Endothelial cell of umbilical vein (primary cell): Measurements from ENCODE around the gene SYK. TPM values are rescaled to one million over a fixed set of nuclear protein-coding genes. Genes with fewer than 3 reads are reported as not detected.

Experiments
- BruUV-seq: library from RNA; stranded (reverse); fragments of 400-500 nt; replicated peaks from 2 replicates; lab custom pipeline; 2021; lab: Mats Ljungman, UMichigan
- CTCF ChIA-PET: fragments of 300-600, 350-600 bp; sonication (Branson Sonifier 250); formaldehyde crosslinking; loops from one replicate; lab custom pipeline; 2021; ENCODE audit warnings: antibody characterized with exemption, inconsistent platforms; lab: Charles Lee
- POLR2A ChIA-PET: fragments of 300-600, 350-600 bp; sonication (Branson Sonifier 250); formaldehyde crosslinking; loops from one replicate; lab custom pipeline; 2021; ENCODE audit warnings: antibody characterized with exemption, inconsistent platforms; lab: Charles Lee
- DNase-seq: peaks from one replicate; pipeline ENCODE4 v3.0.0-alpha.2; 2011; ENCODE audit warnings: low read depth, low spot score
- FAIRE-seq: peaks from 2 replicates; lab custom pipeline; 2011; peaks lifted over from hg19 to GRCh38; lab: Jason Lieb, UNC
- H2AFZ ChIP-seq: 2 replicates; pipeline ENCODE4 v1.6.0; 2012; ENCODE audit warnings: low read depth, low read length, control low read depth, inconsistent platforms
- H3K27ac ChIP-seq: 2 replicates; pipeline ENCODE4 v1.5.1; 2011; ENCODE audit warnings: low read depth, mild to moderate bottlenecking, control low read depth, low read length, moderate library complexity; ENCODE audit not compliant: insufficient read depth
- H3K27me3 ChIP-seq, 2 experiments: 2 replicates each; pipeline versions ENCODE4 v1.6.0 to v1.6.1; 2011; ENCODE audit warnings: low read length in 2 of 2, mixed read lengths in 1 of 2; ENCODE audit not compliant: control insufficient read depth in 2 of 2, insufficient read depth in 2 of 2
- H3K36me3 ChIP-seq, 2 experiments: 2 replicates in 1 of 2; 3 replicates in 1 of 2; pipeline ENCODE4 v1.5.1; 2011; ENCODE audit warnings: low read length in 2 of 2, mild to moderate bottlenecking in 1 of 2, moderate library complexity in 1 of 2; ENCODE audit not compliant: control insufficient read depth in 2 of 2, insufficient read depth in 2 of 2; ENCODE audit errors: extremely low read depth in 1 of 2
- H3K4me1 ChIP-seq: 3 replicates; pipeline ENCODE4 v1.5.1; 2011; ENCODE audit warnings: mild to moderate bottlenecking, low read length; ENCODE audit not compliant: control insufficient read depth, insufficient read depth; ENCODE audit errors: extremely low read depth
- H3K4me2 ChIP-seq: 2 replicates; pipeline ENCODE4 v1.6.1; 2011; ENCODE audit warnings: low read length, control low read depth, mixed read lengths; ENCODE audit not compliant: insufficient read depth
- H3K4me3 ChIP-seq, 3 experiments: fragments of 200-600 bp in 1 of 3; sonication (generic), shearing (Covaris generic) in 1 of 3; replicated peaks in 1 of 3; 2 replicates each; pipeline ENCODE4 v1.5.1; 2011 to 2016; ENCODE audit warnings: control low read depth in 3 of 3, low read length in 3 of 3, mild to moderate bottlenecking in 2 of 3, inconsistent platforms in 1 of 3, low read depth in 1 of 3, moderate library complexity in 1 of 3; ENCODE audit not compliant: insufficient read depth in 1 of 3
- H3K79me2 ChIP-seq: 2 replicates; pipeline ENCODE4 v1.6.0; 2012; ENCODE audit warnings: low read length, inconsistent platforms; ENCODE audit not compliant: control insufficient read depth, insufficient read depth
- H3K9ac ChIP-seq: replicated peaks from 2 replicates; pipeline ENCODE3; 2011; ENCODE audit warnings: low read length, control low read depth; ENCODE audit not compliant: insufficient read depth; ENCODE audit errors: extremely low read depth
- H3K9me1 ChIP-seq: replicated peaks from 3 replicates; pipeline ENCODE4 v1.6.0; 2011; ENCODE audit warnings: mild to moderate bottlenecking, low read length; ENCODE audit not compliant: control insufficient read depth, insufficient read depth; ENCODE audit errors: extremely low read depth
- H3K9me3 ChIP-seq: replicated peaks from 2 replicates; pipeline ENCODE4 v1.5.1; 2012; ENCODE audit warnings: low read length, inconsistent platforms; ENCODE audit not compliant: control insufficient read depth, insufficient read depth
- H4K20me1 ChIP-seq: replicated peaks from 2 replicates; pipeline ENCODE3; 2011; ENCODE audit warnings: mild to moderate bottlenecking, low read length; ENCODE audit not compliant: control insufficient read depth, insufficient read depth; ENCODE audit errors: extremely low read depth
- CTCF ChIP-seq, 2 donors: IDR thresholded peaks; 1 replicate in 1 of 2; 2 replicates in 1 of 2; pipeline ENCODE4 v1.5.1; 2011; ENCODE audit warnings: low read length in 2 of 2, mild to moderate bottlenecking in 2 of 2, moderate library complexity in 2 of 2, control low read depth in 1 of 2, inconsistent platforms in 1 of 2, low read depth in 1 of 2; ENCODE audit not compliant: insufficient read depth in 1 of 2; ENCODE audit errors: extremely low read depth in 1 of 2
- EZH2 ChIP-seq: IDR thresholded peaks from 2 replicates; pipeline ENCODE4 v1.6.1; 2012; ENCODE audit warnings: borderline replicate concordance, low read depth, mild to moderate bottlenecking, moderate library complexity, low read length, inconsistent platforms; ENCODE audit not compliant: severe bottlenecking
- FOS ChIP-seq: IDR thresholded peaks from 2 replicates; pipeline ENCODE4 v1.6.1; 2011; ENCODE audit warnings: mild to moderate bottlenecking, low read length, moderate library complexity, borderline replicate concordance; ENCODE audit not compliant: insufficient read depth
- GATA2 ChIP-seq: IDR thresholded peaks from 2 replicates; pipeline ENCODE4 v1.7.0; 2011; ENCODE audit warnings: low read depth, mild to moderate bottlenecking, moderate library complexity, mixed read lengths, low read length; ENCODE audit not compliant: insufficient read length, insufficient read depth
- JUN ChIP-seq: IDR thresholded peaks from 2 replicates; pipeline ENCODE4 v1.6.1; 2011; ENCODE audit warnings: borderline replicate concordance, low read depth; ENCODE audit not compliant: insufficient read length, insufficient read depth
- MAX ChIP-seq: IDR thresholded peaks from 2 replicates; pipeline ENCODE4 v1.6.1; 2011; ENCODE audit not compliant: insufficient read depth, insufficient read length
- MYC ChIP-seq: IDR thresholded peaks from one replicate; pipeline ENCODE4 v1.6.1; 2011; ENCODE audit warnings: mild to moderate bottlenecking, low read depth, low read length
- POLR2A ChIP-seq: IDR thresholded peaks from 2 replicates; pipeline ENCODE4 v1.6.1; 2012; ENCODE audit warnings: low read depth, mild to moderate bottlenecking, control low read depth, low read length
- POLR2AphosphoS5 ChIP-seq: IDR thresholded peaks from 2 replicates; pipeline ENCODE4 v1.6.1; 2012; ENCODE audit warnings: low read depth, mild to moderate bottlenecking, control low read depth, low read length, moderate library complexity; ENCODE audit not compliant: insufficient read depth
- dilution Hi-C: fragments of 300-500 bp; cut with MboI; formaldehyde crosslinking; loops from one replicate; pipeline ENCODE4 v1.15.0; 2019; ENCODE audit warnings: low sequenced_read_pairs; ENCODE audit not compliant: extremely low pct_ligation_motif_present
- intact Hi-C: fragments of 100-400 bp; cut with micrococcal nuclease; formaldehyde crosslinking; loops from one replicate; pipeline ENCODE4 v1.10.0; 2022
- polyA plus RNA-seq, 4 experiments: library from polyadenylated mRNA; depleted of rRNA in 3 of 4; stranded (reverse) in 3 of 4; unstranded in 1 of 4; fragments of >200 nt; gene quantifications; 2 replicates each; pipeline versions ENCODE4 v1.2.1 to v1.2.3, GENCODE V29; 2011 to 2012; ENCODE audit warnings: missing spikeins in 1 of 4
- total RNA-seq: library from RNA; stranded (reverse); gene quantifications from 2 replicates; pipeline ENCODE4 v1.2.3, GENCODE V29; 2021

SYK gene
- total and polyA plus RNA-seq, 2 donors (not counting 3 experiments of a cell fraction or from before 2014, with no cell fraction given): not detected

GRCh38 chr9:90830977-90831376, 29.4 kb downstream of the SYK start:
- POLR2A ChIA-PET: no interaction called here
- DNase-seq (no peak), FAIRE-seq (no peak)
- dilution Hi-C loops: no loop called here
- Histone ChIP-seq H3K9ac (no peak overlapping the region), H3K4me2 (no peak overlapping the region), H3K9me1 (no peaks in the 10 kb centered on the region), H3K27ac (no peak overlapping the region), H3K36me3 (no peaks in the 10 kb centered on the region), H3K4me1 (no peaks in the 10 kb centered on the region), H3K79me2 (no peaks in the 10 kb centered on the region), H4K20me1 (no peaks in the 10 kb centered on the region), H2AFZ (no peak overlapping the region), H3K27me3 (no peaks in the 10 kb centered on the region), H3K4me3 (no peak overlapping the region), H3K9me3 (no peaks in the 10 kb centered on the region)
- CTCF ChIA-PET: no interaction called here
- intact Hi-C loops: no loop called here
- BruUV-seq: no TSS peak
- TF ChIP-seq MYC (no peak), MAX (no peak), JUN (no peak), CTCF (IDR thresholded peaks at IDR 0.05; ENCODE audit: extremely low read depth in 1 of 2, insufficient read depth in 1 of 2, low read depth in 1 of 2, low read length in 2 of 2) (no peak), FOS (no peak), EZH2 (no peak), POLR2A (no peak), POLR2AphosphoS5 (no peak), GATA2 (no peak)
